ENCODE data around the gene DOK7. TPM values are rescaled to one million over a fixed set of nuclear protein-coding genes. Genes with fewer than 3 reads are reported as not detected.

Gene DOK7
- total and polyA plus RNA-seq, 3 donors from 2014 or later, result 9.3 to 29.5 (median 22.9) TPM

- no peak for DNase-seq
- H3K27ac ChIP-seq, result no peak overlapping the region
- no peak overlapping the region for H3K4me3 ChIP-seq
- H3K4me1 ChIP-seq, result peaks cover 15% of the 10 kb centered on the region
- H3K9me3 ChIP-seq, result no peaks in the 10 kb centered on the region
- intact Hi-C loops (cut with DNase I; ENCODE audit: low total_unique reads), result no loop called here
- H3K27me3 ChIP-seq, result no peaks in the 10 kb centered on the region
- no peak for TF ChIP-seq POLR2A (IDR thresholded peaks at IDR 0.05)
- TF ChIP-seq, protein P1, sequence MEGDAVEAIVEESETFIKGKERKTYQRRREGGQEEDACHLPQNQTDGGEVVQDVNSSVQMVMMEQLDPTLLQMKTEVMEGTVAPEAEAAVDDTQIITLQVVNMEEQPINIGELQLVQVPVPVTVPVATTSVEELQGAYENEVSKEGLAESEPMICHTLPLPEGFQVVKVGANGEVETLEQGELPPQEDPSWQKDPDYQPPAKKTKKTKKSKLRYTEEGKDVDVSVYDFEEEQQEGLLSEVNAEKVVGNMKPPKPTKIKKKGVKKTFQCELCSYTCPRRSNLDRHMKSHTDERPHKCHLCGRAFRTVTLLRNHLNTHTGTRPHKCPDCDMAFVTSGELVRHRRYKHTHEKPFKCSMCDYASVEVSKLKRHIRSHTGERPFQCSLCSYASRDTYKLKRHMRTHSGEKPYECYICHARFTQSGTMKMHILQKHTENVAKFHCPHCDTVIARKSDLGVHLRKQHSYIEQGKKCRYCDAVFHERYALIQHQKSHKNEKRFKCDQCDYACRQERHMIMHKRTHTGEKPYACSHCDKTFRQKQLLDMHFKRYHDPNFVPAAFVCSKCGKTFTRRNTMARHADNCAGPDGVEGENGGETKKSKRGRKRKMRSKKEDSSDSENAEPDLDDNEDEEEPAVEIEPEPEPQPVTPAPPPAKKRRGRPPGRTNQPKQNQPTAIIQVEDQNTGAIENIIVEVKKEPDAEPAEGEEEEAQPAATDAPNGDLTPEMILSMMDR (IDR thresholded peaks at IDR 0.05), result no peak
- WGBS, 2 donors, result 72 to 81% methylated on average over 9 to 19 of the region's 20 CpGs
- H3K36me3 ChIP-seq (ENCODE audit: low read depth, missing control alignments), result no peaks in the 10 kb centered on the region
Measured at GRCh38 chr4:3493720-3494461, 30.8 kb downstream of the DOK7 start.

DNA sequence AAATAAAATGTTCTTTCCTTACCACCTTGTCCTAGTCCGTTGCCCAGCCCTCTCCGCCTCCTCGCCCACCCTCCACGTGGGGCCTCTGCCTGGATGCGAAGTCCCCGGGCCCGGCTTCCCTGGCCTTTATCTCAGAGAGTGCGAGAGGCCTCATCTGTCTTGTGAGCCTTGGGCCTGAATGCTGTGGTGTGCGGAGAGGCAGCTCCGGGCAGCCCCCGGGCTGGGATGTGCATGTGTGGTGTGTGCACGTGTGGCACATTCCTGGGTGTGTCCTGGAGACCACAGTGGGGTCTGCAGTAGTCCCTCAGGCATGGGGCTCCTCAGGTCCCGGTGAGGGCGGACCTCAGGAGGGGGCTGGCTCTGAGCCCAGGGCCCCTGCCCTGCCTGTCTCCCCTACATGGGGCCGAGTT is 31.4 kb downstream of the DOK7 start:
- Histone ChIP-seq H3K9me3 (no peaks in the 10 kb centered on the region), H3K27me3 (no peaks in the 10 kb centered on the region)
- intact Hi-C loops (cut with DNase I; ENCODE audit: low total_unique reads), result no loop called here

DNA sequence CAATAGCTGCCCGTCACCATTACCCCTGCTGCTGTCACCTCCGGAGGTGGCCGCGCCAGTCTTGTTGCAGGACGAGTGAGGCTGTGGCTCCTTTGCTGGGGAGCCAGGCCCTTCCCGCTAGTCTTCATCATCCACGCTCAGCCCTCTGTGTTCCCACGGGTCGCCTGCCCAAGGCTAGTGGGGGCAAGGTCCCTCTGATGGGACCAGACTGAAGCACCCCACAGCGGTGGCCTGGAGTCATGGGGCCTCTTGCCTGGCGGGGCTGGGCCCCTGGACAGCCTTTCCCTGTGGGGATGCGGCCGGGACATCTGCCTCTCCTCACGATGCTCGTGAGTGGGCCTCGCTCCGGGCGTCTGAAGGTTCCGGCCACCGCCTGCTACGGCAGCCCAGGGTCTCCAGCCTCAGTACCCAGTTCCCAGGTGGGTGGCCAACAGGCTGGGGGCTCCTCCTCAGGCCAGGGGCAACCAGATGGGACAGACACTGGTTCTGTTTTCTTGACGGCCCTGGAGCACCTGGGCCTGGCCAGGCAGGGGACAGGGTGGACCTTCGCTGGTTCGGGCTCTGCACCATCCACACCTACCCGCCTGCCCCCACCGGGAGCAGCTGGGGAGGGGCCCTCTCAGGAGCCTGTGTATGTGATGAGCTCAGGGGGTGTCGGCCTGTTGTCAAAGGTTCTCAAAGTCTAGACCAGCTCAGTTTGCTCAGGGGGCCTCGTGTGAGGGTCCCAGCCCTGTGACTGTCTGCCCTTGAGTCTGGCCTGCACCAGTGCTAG is 32.3 kb downstream of the DOK7 start:
- TF ChIP-seq, protein P1 (IDR thresholded peaks at IDR 0.05), result no peak
- no peak for TF ChIP-seq POLR2A (IDR thresholded peaks at IDR 0.05)
- Histone ChIP-seq H3K4me1 (peaks cover 15% of the 10 kb centered on the region), H3K9me3 (no peaks in the 10 kb centered on the region), H3K27ac (no peak overlapping the region), H3K36me3 (ENCODE audit: low read depth, missing control alignments) (no peaks in the 10 kb centered on the region), H3K4me3 (no peak overlapping the region), H3K27me3 (no peaks in the 10 kb centered on the region)
- WGBS, 2 donors, result 93% methylated on average over 27 of the region's 28 CpGs; no CpG with 5 or more reads in 1 of the 2 donors
- DNase-seq, result no peak
- intact Hi-C loops (cut with DNase I; ENCODE audit: low total_unique reads), result no loop called here

More for the DNA sequence above, 31.4 kb downstream of the DOK7 start:
- Histone ChIP-seq H3K4me1 (peaks cover 15% of the 10 kb centered on the region), H3K36me3 (ENCODE audit: low read depth, missing control alignments) (no peaks in the 10 kb centered on the region), H3K27ac (no peak overlapping the region), H3K4me3 (no peak overlapping the region)
- TF ChIP-seq, protein P1 (IDR thresholded peaks at IDR 0.05), result no peak
- no peak for TF ChIP-seq POLR2A (IDR thresholded peaks at IDR 0.05)
- WGBS, 2 donors, result 52 to 58% methylated on average over 11 to 15 of the region's 15 CpGs
- no peak for DNase-seq

DNA sequence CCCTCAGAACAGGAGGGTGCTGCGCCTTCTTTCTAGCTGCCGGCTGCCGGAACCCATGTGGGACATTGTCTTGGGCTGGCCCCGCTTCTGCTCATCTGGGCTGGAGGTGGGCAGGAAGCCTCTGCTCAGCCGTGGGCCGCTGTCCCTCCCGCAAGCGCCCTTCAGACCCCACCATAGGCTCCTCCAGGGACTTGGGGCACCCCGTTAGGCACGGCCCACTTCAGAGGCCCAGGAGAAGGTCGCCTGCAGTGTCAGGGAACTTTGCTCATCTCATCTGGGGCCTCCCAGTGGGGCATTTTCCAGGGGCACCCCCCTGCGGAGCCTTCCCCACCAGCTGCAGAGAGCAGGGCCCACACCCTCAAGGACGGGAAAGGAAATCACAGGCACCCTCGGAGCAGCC is 32.9 kb downstream of the DOK7 start:
- intact Hi-C loops (cut with DNase I; ENCODE audit: low total_unique reads), result no loop called here
- no peaks in the 10 kb centered on the region for H3K27me3 ChIP-seq
- H3K4me3 ChIP-seq, result no peak overlapping the region
- DNase-seq, result no peak
- no peaks in the 10 kb centered on the region for H3K9me3 ChIP-seq
- 82 to 88% methylated on average over 11 to 14 of the region's 14 CpGs for WGBS, 2 donors
- H3K36me3 ChIP-seq (ENCODE audit: low read depth, missing control alignments), result no peaks in the 10 kb centered on the region
- H3K27ac ChIP-seq, result no peak overlapping the region
- H3K4me1 ChIP-seq, result peaks cover 15% of the 10 kb centered on the region
- TF ChIP-seq, protein P1 (IDR thresholded peaks at IDR 0.05), result no peak
- no peak for TF ChIP-seq POLR2A (IDR thresholded peaks at IDR 0.05)

All from testis (tissue), 3 donors.